NCI-H1048 (cell line): Measurements from ENCODE around the gene ARHGAP30.

Experiments
- DNase-seq: peaks from one replicate; lab custom pipeline; 2025; lab: John Stamatoyannopoulos, UW

Gene ARHGAP30

DNA sequence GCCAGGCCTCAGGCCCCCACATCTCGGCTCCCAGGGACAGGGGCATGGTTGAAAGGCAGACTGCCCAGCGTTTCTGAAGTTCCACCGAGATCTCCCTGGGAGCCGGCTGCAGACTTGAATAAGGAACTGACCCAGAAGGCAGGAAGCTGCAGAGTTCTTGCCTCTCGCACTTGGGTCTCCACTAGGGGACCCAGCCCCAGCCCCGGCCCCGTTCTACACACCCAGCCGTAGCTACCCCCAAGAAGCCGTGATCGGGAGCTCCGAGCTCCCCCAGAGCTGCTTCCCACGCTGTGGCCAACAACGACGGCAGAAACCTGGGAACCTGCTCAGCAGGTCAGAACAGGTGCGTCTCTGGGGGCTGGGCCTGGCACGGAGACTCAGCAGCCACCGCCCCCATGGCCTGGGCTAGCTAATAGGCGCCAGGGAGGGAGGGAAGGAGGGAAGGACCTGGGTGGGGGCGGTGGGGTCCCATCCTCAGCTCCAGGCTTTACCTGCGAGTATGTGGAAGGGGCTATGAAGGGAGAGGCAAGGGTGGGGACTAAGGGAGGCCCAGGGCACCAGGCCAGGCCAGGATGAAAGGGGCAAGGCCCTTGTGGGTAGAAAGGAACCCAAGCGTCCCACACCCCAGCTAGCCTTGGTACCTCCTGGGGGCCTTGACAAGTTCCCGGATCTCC lies 19.7 kb upstream of the ARHGAP30 start, which contains the start of gene NECTIN4:
Gene NECTIN4 (minus strand): TSS at position 308 of the 674 bp plus-strand sequence. CDS start 262 bp downstream, at position 46.
- DNase-seq: no peak

DNA sequence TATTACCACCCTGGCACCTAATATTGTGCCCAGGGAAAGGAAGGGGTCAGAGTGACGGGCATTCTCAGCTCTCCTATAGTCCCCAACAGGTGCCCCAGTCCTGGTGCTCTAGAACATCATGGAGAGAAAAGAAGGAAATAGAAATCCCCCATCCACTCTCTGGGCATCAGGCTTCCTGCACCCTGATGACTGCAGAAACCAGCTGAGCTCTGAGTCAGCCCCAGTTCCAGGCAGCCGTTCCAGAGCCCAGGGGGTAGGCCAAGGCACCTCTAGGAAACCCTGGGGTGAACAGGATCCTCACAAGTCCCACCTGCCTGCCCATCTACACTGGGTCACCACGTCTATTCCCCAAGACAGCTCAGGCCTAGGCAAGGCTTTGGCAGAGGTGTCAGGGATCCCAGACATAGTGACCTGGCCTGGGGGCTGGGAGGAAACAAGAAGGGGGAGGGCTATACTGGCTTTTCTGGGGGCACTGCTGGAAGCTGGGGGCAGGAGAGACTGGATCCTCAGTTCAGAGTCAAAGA lies 19.0 kb upstream of the ARHGAP30 start:
- no peak for DNase-seq

DNA sequence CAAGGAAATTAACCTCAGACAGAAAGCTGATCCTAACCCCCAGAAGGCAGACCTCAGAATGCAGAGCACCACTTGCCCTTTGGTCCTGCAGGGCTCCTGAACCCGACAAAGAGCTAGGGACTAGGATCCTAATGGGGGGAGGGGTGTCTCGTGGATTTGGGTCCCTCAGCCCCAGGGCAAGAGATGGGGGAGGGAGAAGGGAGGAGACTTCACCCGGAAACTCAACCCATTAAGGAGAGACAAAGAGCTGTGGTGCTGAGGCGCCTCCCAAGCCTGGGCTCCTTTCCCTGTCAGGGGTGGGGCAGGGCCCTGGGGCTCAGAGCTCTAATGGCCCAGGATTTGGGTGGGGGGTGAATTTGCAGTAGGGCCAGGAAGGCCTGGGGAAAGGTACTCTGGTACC lies 16.8 kb upstream of the ARHGAP30 start:
- no peak for DNase-seq

DNA sequence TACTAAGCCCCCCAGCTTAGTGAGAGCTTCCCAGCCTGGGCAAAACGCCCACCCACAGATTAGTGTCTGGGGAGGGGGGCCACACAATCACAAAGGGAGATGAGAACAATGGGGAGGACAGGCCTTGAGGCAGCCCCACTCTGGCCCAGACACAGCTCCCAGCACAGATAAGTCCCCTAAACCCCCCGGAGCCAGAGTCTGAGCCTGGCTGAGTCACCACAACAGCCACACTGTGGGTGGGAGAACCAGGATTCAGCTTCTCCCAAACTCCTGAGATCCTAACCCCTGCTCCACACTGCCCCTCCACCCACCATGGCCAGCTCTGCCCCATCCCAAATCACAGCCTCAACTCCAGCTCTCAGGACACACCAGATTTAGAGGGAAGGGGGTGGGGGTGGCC lies 15.5 kb upstream of the ARHGAP30 start:
- no peak for DNase-seq

DNA sequence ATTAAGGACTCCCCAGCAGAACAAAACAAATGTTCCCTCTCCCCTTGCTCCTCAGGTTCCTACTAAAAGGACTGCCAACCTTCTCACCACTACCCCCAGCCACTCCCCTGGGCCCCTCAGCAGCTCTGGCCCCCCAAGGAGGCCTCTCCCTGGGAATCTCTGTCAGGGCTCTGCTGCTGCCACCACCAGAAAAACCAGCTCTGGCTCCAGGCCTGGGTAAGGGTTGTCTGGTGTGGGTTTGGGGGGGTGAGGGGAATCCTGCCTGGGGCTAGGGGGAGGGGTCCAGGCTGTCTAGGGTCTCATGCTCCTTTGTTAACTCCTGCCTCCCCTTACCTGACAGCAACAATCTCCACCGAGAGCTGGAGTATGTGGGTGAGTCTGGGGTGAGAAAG lies 14.9 kb upstream of the ARHGAP30 start:
- no peak for DNase-seq

DNA sequence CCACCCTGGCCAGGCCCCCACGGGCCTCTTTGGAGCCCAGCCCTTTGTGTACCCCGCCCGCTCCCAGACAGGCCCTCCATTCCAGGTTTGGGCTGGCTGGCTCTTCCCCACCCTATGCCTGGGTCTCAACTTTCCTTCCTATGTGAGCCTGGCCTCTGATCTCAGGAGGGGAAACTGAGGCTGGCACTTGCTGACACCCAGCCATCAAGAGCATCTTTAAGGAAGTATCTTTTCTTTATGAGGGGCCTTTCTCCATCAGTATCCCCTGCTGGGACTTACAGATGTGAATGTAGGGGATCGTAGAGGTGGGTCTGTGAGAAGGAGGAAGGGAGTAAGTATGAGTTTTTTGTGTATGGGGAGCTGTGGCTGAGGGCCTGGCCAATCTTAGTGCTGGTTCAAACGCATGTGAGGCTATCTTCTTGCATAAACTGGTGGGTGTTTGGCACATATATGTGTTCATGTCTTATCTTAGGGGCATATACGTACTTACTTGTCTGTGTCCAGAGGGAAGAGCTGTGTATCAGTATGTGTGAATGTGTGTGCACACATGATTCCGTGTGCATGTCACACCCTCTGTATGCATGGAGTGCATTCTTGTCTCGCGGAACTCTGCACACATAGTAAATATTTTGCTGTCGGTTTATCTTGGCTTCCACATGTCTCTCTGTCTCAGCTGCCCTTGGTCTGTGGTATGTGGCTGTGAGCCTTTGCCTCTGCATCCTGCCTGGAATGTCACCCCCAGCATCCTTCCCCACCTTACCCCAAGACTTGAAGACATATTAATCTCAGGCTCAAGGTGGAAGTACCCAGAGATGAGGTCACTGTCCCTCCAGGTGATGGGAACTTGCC lies 14.3 kb upstream of the ARHGAP30 start:
- no peak for DNase-seq

DNA sequence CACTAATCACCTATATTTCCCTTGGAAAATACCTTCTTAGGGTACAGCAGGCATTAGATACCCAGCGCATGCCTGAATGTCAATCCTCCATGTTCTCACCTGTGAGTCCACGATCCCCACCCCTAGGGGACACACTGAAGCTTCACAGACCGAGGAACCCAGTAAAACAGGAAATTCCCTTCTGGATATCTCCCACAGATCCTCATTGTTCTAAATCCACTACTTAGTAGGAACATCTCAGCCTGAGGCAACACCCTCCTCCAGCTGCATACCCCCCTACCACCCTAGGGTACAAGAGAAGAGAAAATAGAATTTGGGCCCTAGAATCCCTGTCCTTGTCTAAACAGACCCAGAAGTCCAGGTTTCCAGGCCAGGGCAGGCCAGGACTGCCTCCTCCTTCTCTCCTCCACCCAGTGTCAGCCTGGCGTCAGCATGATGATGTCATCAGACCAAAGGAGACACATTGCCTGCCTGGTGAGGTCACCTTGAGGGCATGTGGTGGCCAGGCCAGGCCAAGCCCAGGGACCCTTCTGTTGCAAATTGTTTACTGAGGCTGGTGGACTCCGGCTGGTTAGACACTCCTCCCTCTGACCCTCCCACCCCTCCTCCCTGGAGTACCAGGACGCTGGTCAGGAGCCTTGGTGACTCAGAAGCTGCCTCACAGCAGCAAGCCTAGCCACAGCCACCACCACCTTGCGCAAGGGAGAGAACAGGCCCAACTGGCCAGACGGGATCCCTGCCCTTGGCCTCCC lies 13.5 kb upstream of the ARHGAP30 start:
- no peak for DNase-seq

DNA sequence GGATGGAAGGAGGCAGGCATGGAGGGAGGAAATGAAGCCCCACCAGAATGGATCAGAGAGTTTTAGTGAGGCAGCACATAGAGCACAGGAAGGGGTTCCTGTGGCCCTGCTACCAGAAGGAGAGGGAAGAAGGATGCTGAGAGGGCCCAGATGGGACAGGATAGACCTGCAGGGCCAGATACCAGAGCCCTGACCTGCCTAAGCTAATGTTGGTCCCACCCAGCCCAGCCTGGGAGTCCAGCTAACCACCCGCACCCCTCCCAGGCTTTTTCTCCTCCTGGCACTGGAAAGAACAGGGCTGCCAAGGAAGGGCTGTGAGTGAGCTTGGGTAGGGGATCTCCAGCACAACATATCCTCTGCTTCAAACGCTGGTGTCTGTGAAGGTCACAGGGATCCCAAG lies 12.8 kb upstream of the ARHGAP30 start:
- DNase-seq: no peak

DNA sequence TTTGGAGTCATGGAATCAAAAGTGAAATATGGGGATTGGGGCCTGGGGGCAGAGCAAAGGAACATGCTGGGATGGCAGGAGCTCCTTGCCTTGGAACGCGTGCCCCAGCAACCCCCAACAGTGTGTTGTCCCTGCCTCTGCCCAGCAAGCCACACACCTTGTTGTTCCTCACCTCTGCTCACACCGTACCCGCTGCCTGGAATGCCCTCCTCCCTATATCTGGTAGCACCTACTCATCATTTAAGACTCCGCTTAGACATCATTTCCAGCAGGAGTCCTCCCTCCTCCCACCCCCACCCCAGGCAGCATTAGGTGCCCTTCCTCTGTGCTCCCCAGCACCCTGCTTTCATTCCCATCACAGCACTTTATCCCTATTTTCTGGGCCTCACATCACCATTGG lies 11.8 kb upstream of the ARHGAP30 start:
- no peak for DNase-seq

DNA sequence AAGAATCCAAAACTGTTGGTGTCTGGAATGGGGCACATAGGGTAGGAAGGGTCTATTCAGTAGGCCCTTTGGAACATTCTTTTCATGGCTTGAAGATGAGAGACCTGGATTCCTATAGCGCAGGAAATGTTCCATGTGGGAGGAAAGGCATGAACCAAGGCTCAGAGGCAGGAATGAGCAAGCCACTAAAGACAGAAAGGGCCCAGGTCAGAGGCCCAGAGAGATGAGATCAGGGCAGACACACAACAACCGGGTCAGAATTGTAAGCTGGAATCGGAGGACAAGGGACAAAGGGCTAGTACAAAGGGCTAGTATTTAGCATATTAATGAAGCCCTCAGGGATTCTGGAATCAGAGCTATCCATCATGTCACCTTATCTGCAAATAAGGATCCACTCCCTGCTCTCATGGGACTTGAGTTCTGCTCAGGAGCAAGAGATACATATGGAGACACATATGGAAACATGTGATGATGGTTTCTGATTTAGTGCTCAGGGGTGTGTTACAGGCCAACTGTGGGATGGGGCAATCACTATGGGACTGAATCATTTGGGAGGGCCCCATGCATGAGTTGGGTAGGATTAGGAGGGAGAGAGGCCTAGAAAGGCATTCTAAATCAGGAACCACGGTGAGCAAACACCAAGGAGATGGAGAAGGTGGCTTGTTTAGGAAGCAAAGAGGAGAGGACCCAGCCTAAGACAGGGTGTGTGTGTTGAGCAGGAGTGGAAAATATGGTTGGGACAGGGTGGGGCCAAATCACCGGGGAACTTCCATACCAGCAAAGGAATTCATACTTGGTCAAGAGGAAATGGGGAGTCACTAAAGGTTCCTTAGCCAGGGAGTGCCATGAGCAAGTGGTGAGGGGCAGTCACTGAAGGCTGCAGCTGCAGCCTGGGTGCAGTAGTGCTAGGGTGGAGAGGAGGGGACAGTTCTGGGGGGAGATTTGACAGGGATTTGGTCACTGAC lies 11.0 kb upstream of the ARHGAP30 start:
- DNase-seq: no peak

DNA sequence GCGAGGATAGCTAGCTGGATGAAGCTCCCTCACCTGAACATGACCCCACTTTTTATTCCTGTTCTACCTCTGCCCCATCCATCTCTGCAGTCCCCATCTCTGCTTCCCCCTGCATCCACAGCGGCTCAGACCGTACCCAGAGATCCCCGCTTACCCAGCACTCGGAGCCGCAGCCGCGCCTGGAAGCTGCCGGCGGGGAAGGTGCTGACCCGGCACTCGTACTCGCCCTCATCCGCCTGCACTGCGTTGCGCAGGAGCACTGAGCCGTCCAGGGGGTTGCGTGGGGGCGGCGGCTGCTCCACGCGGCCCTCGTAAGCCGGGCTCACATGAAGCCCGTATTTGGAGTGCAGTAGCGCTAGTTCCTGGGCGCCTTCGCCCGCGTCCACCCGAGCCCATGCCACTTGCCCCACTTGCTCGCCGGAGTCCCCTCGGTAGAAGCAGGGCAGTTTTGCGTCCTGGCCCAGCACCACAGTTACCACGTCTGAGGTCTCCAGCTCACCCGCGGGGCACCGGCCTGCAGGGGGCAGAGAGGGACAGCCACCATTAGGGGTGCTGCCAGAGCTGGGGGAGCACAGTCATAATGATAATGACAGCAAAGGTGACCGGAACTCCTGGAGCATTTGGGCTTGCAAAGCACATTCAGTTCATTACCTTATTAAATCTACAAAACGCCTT lies 9.9 kb upstream of the ARHGAP30 start:
- DNase-seq: no peak

DNA sequence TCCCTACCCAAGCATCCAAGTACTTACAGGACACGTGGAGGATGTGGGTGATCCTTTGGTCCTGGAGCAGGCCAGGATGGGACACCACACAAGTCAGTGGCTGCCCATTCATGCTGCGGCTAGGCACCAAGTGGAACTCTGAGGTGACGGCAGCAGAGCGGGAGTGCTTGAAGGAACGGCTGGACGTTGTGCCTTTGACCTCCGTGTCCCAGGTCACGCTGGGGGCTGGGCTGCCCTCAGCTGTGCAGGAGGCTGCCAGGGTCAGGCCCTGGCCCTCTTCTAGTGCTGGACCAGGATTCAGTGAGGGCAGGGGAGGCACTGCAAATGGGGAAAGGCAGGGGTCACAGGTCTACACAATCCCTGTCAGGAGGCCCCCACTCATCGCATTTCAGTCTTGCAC lies 7.7 kb upstream of the ARHGAP30 start:
- no peak for DNase-seq

DNA sequence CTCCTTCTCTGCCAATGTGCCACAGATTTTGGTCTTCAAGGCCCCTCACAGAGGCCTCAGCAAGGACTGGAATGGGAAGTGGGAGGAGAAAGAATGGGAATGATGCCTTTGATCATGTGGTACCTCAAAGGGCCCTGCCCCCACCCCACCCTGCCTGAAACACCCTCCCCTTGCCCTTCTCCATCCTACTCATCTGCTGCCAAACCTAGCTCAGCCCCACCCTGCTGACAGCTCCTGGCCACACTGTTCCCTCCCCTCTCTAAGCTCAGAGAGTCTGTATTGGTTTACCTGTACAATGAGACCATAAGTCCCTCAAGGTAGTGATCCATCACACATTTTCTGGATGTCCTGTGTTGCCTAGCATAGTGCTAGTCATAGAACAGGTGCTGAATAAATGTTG lies 6.7 kb upstream of the ARHGAP30 start:
- no peak for DNase-seq

DNA sequence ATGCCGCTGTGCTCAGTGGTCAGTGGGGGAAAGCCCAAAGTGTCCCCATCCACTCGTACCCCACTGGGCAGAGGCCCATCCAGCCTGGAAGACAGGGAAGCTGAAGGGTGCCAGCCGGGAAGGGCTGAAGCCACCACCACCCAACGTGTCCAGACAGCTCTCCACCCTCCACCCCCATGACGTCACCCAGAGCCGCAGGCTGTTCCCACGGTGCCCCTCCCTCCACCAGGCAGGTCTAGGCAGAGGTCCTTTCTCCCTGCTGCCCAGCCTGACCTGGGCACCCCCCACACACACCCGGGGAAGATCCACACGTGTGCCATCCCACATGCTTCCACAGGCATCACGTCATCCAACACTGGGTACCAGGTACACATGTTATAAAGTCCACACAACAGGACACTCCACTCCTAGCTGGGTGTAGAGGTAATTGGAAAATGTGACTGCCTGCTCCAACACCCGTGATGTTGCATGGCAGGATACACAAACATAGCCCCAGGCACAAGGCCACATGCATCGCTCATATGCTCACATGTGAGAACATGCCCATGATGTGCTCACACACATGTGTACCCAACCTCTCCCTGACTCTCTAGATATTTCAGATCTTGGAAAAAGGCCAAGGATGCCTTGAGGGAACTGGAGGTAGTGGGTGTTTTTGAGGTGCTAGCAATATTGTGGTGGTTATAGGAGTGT lies 5.1 kb upstream of the ARHGAP30 start:
- no peak for DNase-seq

DNA sequence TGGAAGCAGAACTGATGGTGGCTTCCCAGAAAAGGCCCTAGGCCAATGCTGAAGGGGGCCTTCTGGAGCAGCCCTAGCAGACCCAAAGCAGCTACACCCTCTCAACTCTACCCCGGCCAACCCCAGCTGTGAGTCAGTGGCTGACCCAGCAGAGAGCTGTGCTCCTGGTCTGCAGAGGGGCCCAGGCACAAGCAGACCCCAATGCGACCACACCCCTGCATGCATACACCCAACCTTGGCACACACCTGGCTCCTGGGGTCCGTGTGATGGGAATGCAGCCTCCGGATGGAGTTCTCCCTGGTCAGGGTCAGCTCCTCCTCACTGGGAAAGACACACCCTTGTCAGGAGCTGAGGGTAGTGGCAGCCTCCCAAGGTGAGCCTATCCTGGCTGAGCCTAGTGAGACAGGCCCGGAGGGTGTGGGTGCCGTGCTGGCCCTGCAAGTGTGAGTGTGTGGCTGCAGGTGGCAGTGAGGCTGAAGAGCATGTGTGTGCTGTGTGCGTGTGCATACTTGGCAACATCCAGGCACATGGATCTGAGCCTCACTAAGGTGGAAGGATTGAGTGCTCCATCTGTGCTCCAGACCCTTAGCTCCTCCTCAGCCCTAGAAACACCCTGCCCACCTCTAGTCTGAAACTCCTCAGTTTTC lies 3.9 kb upstream of the ARHGAP30 start:
- DNase-seq: no peak

DNA sequence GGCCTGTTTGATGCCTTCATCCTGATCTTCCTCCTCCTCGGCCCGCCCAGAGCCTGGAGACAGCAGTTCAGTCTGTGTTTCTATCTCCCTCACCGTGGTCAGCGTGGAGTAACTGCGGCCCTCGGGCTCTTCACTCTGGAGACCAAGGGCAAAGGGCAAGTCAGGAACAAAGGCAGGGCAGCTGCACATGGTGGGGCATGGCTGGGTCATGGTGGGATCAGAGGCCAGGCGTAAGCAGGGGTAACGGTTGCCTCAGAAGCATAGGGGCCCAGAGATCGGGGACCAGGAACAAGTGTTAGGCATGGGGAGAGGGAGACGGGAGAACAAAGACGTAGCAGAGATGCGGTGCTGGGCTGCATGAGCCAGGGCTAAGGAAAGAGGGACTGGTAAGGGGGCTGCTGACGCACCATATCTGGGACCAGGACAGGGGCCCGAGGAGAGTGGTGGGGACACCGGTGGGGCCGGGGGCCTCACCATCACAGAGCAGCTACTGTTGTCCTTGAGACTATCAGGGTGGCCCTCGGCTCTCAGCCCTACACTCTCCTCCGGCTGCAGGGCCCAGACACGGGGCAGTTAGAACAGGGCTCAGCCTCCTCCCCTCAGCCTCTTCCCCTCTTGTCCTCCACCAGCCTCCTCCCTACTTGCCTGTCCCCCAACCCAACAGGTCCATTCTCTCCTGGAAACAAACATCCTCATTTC lies 3.2 kb upstream of the ARHGAP30 start:
- no peak for DNase-seq

DNA sequence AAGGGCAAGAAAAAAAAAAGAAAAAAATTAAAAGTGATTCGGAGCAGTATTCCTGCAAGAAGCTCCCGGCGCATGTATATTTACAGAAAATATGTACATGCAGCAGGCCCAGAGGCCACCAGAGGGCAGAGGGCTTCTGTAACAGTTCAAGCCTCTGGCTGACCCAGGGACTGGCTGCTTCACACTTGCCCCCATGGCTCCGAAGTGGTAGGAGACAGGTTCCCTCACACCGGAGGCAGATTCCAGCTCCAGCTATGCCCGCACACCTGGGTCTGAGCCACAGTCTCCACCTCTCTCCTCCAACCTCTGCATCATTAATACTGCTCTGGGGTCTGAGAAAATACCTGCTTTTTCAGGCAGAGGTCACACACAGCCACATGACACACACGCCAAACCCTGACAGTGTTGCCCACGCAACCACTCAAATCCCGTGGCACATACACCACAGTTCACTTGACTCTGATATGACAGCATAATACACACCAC lies 2.2 kb upstream of the ARHGAP30 start:
- DNase-seq: no peak

DNA sequence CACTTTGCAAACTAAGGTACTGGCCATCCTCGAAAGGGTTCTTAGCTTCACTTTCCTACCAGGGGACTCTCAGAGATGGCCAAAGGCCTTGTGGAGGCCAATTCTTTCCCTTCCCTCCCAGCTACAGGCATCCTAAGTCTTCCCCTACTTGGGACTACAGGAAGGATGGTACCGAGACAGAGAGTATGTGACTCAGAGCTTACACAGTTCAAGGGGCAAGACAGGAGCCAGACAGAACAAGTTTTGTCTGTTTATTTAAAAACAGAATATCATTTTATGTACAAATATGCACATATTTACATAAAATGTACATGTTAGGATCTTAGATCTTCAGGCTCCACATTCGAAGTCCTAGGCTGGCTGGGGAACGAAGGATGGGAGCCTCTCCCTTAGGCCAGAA lies 1.1 kb upstream of the ARHGAP30 start:
- DNase-seq: no peak

DNA sequence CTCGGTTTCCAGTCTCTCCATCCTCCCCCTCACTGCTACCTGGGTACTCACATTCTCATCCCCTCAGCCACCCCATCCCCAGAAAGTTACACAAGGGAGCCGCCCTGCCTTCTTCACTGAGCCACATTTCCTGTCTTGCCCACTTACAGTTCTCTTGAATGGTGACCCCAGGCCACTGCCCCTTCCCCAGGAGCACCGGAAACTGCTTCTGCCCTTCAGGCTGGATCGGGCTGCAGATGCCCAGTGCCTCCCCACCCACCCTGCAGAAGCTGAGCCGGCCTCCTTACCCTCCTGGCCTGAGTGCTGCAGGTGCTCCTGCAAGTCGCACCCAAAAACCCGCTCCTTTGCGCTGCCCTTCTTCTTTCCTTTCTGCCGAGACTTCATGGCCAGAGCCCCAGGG lies 450 bp downstream of the ARHGAP30 start:
- no peak for DNase-seq
